T-cell (primary cell): ENCODE data around the gene ZNHIT2. TPM values are rescaled to one million over a fixed set of nuclear protein-coding genes. Genes with fewer than 3 reads are reported as not detected.

Experiments used
- ATAC-seq, 4 experiments: fragments of 200-7000 bp in 3 of 4; fragments of 150-1000 bp in 1 of 4; cut with Tn5 transposase; replicated peaks in 1 of 4; 1 replicate in 3 of 4; 2 replicates in 1 of 4; pipeline ENCODE4 v1.10.0; 2021; ENCODE audit warnings: moderate library complexity in 3 of 4, mild to moderate bottlenecking in 2 of 4, moderate number of reproducible peaks in 1 of 4
- CTCF ChIA-PET, 2 donors: fragments of 300-600 bp; sonication (Branson Sonifier 250); formaldehyde crosslinking; loops; one replicate each; lab custom pipeline; 2022; ENCODE audit warnings: antibody characterized with exemption in 2 of 2; lab: Charles Lee
- POLR2A ChIA-PET, 2 donors: fragments of 300-600 bp; sonication (Branson Sonifier 250); formaldehyde crosslinking; loops; one replicate each; lab custom pipeline; 2022; ENCODE audit warnings: antibody characterized with exemption in 2 of 2; lab: Charles Lee
- DNase-seq, 35 experiments: peaks; one replicate each; pipeline versions ENCODE4 v3.0.0 to v3.0.0-alpha.2; 2013 to 2023
- H3K27ac ChIP-seq: one replicate; pipeline ENCODE4 v1.5.1; 2013; ENCODE audit warnings: low read length
- H3K27me3 ChIP-seq, 2 experiments: replicated peaks in 1 of 2; 1 replicate in 1 of 2; 2 replicates in 1 of 2; pipeline versions ENCODE4 v1.6.1 to v1.7.0; 2013; ENCODE audit warnings: low read length in 1 of 2, mixed read lengths in 1 of 2; ENCODE audit not compliant: control insufficient read depth in 2 of 2, insufficient read depth in 2 of 2; ENCODE audit errors: extremely low read depth in 1 of 2
- H3K36me3 ChIP-seq, 2 donors: 1 replicate in 1 of 2; 2 replicates in 1 of 2; pipeline versions ENCODE4 v1.6.1 to v1.7.0; 2013; ENCODE audit warnings: low read length in 1 of 2; ENCODE audit not compliant: control insufficient read depth in 2 of 2, insufficient read depth in 1 of 2; ENCODE audit errors: extremely low read depth in 1 of 2
- H3K4me1 ChIP-seq, 2 experiments: 1 replicate in 1 of 2; 2 replicates in 1 of 2; pipeline versions ENCODE4 v1.6.1 to v1.7.0; 2013; ENCODE audit warnings: low read length in 2 of 2, mixed read lengths in 1 of 2; ENCODE audit not compliant: insufficient read depth in 2 of 2, control insufficient read depth in 1 of 2; ENCODE audit errors: extremely low read depth in 1 of 2
- H3K4me3 ChIP-seq, 2 donors: 1 replicate in 1 of 2; 2 replicates in 1 of 2; pipeline versions ENCODE4 v1.5.1 to v1.7.0; 2013; ENCODE audit warnings: mild to moderate bottlenecking in 2 of 2, low read length in 1 of 2, moderate library complexity in 1 of 2; ENCODE audit not compliant: control insufficient read depth in 1 of 2; ENCODE audit errors: extremely low read depth in 1 of 2
- H3K9me3 ChIP-seq: 2 replicates; pipeline ENCODE4 v1.7.0; 2013
- H3K27ac Mint-ChIP-seq, 2 donors: one replicate each; pipeline ENCODE4 v1.8.0; 2020 to 2021; ENCODE audit warnings: mild to moderate bottlenecking in 2 of 2, mixed read lengths in 2 of 2
- H3K27me3 Mint-ChIP-seq, 2 donors: one replicate each; pipeline ENCODE4 v1.8.0; 2021 to 2022; ENCODE audit warnings: mixed read lengths in 2 of 2
- H3K36me3 Mint-ChIP-seq: one replicate; pipeline ENCODE4 v1.8.0; 2021; ENCODE audit warnings: mixed read lengths
- H3K4me1 Mint-ChIP-seq, 3 donors: one replicate each; pipeline ENCODE4 v1.8.0; 2020 to 2022; ENCODE audit warnings: mixed read lengths in 3 of 3, mild to moderate bottlenecking in 1 of 3
- H3K4me3 Mint-ChIP-seq, 3 donors: one replicate each; pipeline ENCODE4 v1.8.0; 2020 to 2022; ENCODE audit warnings: mild to moderate bottlenecking in 3 of 3, mixed read lengths in 3 of 3, moderate library complexity in 3 of 3
- H3K9me3 Mint-ChIP-seq, 3 donors: one replicate each; pipeline ENCODE4 v1.8.0; 2020 to 2022; ENCODE audit warnings: mixed read lengths in 3 of 3
- WGBS: methylation state at CpG from one replicate; pipeline ENCODE4 v1.1.5; 2013; ENCODE audit warnings: missing lambda C conversion rate; ENCODE audit not compliant: insufficient coverage; 5-methylcytosine and 5-hydroxymethylcytosine counted together
- total RNA-seq, 35 experiments: library from RNA in 6 of 35; stranded (reverse) in 6 of 35; fragments of 120-200 nt in 1 of 35; gene quantifications; one replicate each; pipeline versions ENCODE4 v1.2.1 to v1.2.4 and lab custom pipeline; 2013 to 2026

The ZNHIT2 gene
- total RNA-seq, 5 donors from 2014 or later (not counting 1 experiment from before 2014, with no cell fraction given), result 7.0 to 20.4 (median 18.1) TPM

DNA sequence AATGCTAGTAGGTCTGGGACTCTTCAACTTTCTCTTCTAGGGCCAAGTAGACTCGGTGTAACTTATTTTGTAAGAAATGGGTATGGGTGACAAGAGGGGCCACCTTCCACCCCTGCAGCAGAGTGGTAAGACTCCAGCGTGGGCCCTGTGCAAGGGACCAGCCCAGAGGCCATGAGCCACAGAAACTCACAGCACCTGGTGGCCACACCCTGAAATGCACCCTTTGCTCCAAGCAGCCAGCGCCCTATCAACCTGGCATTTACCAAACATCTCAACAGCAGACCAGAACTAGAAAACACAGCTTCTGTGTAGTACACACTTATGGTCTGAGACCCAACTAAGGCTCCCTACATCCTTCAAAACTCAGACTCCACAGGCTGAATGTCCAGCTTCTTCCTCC, 39.4 kb downstream of the ZNHIT2 start:
- ChIA-PET POLR2A (no interaction called here), CTCF (no interaction called here)
- DNase-seq (peak; percentile 35 to 85 (median 67)), ATAC-seq (peak; percentile 91 to 99 (median 98))
- Histone ChIP-seq H3K36me3 (no peaks in the 10 kb centered on the region), H3K4me1 (peaks cover 1 to 11% of the 10 kb centered on the region in 2 experiments), H3K27ac (peak overlapping the region; percentile 52), H3K27me3 (no peaks in the 10 kb centered on the region), H3K4me3 (no peak overlapping the region), H3K9me3 (no peaks in the 10 kb centered on the region)
- WGBS, result 80% methylated on average over 1 of the region's 3 CpGs
- H3K27me3 Mint-ChIP-seq, result no peaks in the 10 kb centered on the region
- no peaks in the 10 kb centered on the region for H3K9me3 Mint-ChIP-seq
- H3K36me3 Mint-ChIP-seq, result no peaks in the 10 kb centered on the region
- no peak overlapping the region for H3K4me3 Mint-ChIP-seq
- peaks cover 6 to 16% (median 14%) of the 10 kb centered on the region in 3 donors for H3K4me1 Mint-ChIP-seq
- peak overlapping the region; percentile 71 to 81 for H3K27ac Mint-ChIP-seq

DNA sequence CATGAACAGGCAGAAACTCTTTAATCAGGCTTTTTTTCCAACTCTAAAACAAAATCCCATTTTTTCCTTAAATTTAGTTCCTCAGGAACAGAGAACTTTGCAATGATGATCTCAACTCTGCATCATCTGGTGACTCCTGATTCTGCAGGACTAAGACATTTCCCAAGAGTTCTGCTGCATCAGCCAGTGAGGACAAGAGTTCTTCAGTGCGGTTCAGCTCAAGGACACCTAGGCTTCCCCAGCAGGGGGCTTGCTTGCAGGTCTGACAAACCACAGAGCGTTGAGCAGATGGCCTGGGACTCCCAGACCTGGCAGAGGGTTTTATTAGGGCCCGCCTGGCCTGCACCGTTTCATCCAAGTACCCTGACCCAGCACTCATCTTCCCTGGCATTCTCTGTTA, 40.0 kb downstream of the ZNHIT2 start:
- DNase-seq (no peak), ATAC-seq (no peak)
- peaks cover 6 to 10% (median 10%) of the 10 kb centered on the region in 3 donors for H3K4me1 Mint-ChIP-seq
- no peak overlapping the region for H3K27ac Mint-ChIP-seq
- H3K36me3 Mint-ChIP-seq, result no peaks in the 10 kb centered on the region
- H3K9me3 Mint-ChIP-seq, result no peaks in the 10 kb centered on the region
- Histone ChIP-seq H3K4me1 (peaks cover 0 to 9% of the 10 kb centered on the region in 2 experiments), H3K4me3 (no peak overlapping the region), H3K36me3 (no peaks in the 10 kb centered on the region), H3K27ac (no peak overlapping the region), H3K9me3 (no peaks in the 10 kb centered on the region), H3K27me3 (no peaks in the 10 kb centered on the region)
- no peaks in the 10 kb centered on the region for H3K27me3 Mint-ChIP-seq
- CTCF ChIA-PET, result no interaction called here
- POLR2A ChIA-PET, result no interaction called here
- 88% methylated on average over 3 of the region's 4 CpGs for WGBS
- H3K4me3 Mint-ChIP-seq, result no peak overlapping the region

DNA sequence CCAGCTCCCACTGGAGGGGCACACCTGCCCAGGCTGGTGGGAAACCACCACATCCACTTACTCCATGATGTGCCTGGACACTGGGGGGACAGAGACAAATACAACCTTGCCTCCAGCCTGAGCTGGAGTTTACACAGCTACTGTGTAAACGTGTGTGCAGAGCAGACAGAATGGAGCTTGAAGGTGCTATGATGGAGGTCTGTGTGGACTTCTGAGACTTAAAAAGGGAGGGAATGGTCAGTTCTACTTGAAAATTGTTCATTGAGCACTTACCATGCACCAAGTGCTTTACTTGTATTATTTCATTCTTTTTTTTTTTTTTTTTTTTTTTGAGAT, 44.9 kb downstream of the ZNHIT2 start:
- no peaks in the 10 kb centered on the region for H3K9me3 ChIP-seq
- POLR2A ChIA-PET, result no interaction called here
- Mint-ChIP-seq H3K9me3 (no peaks in the 10 kb centered on the region), H3K4me3 (no peak overlapping the region), H3K4me1 (no peaks in the 10 kb centered on the region), H3K27me3 (no peaks in the 10 kb centered on the region), H3K36me3 (no peaks in the 10 kb centered on the region), H3K27ac (no peak overlapping the region)
- H3K36me3 ChIP-seq, result no peaks in the 10 kb centered on the region
- ATAC-seq (no peak), DNase-seq (no peak)
- H3K27me3 ChIP-seq, result no peaks in the 10 kb centered on the region
- no peak overlapping the region for H3K27ac ChIP-seq
- WGBS, result 80% methylated on average over 1 of the region's 1 CpG
- no peak overlapping the region for H3K4me3 ChIP-seq
- CTCF ChIA-PET, result interaction anchor here in 1 of 2 donors (0.7 kb wide), 1 partner anchor 52 kb away, joined by 4 read pairs; no protein-coding TSS in a partner anchor
- no peaks in the 10 kb centered on the region for H3K4me1 ChIP-seq

DNA sequence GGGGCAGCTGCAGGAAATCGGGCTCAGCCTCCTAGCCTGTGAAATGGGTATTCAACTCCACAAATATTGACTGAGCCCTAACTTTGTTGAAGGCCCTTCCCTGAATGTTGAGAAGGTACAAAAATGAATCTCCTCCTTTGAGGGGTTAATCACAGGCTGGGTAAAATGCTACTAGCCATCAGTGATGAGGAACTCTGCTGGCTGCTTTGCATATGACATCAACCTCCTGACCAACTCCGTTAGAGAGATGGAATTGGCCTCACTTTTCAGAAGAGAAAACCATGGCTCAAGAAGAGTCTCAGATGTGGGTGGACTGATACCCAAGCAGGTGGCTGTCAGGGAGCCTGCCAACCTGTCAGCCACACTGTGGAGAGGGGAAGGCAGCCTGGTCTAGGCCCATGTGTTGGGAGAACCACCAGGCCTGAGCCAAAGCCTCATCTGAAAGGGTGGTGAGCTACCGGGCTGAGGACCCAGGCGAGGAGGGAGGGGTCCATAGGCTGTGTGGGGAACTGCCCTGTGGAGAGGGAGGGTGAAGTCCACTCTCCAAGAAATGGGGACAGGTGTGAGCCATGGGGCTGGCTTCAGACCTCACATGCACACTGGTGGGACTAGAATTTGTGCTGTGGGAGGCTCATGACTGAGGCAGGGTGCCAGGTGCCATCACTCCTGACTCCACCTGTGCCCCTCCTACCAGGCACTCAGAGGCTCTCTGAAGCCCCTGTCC, 45.4 kb downstream of the ZNHIT2 start:
- no peaks in the 10 kb centered on the region for H3K9me3 ChIP-seq
- H3K4me3 ChIP-seq, result no peak overlapping the region
- ATAC-seq, result no peak
- ChIA-PET POLR2A (no interaction called here), CTCF (interaction anchor here in 1 of 2 donors (0.7 kb wide), 1 partner anchor 52 kb away, joined by 4 read pairs; no protein-coding TSS in a partner anchor)
- H3K4me3 Mint-ChIP-seq, result no peak overlapping the region
- no peaks in the 10 kb centered on the region for H3K4me1 ChIP-seq
- H3K27me3 ChIP-seq, result no peaks in the 10 kb centered on the region
- no peaks in the 10 kb centered on the region for H3K36me3 ChIP-seq
- no peak overlapping the region for H3K27ac Mint-ChIP-seq
- WGBS, result 77% methylated on average over 2 of the region's 4 CpGs
- no peak for DNase-seq
- no peaks in the 10 kb centered on the region for H3K27me3 Mint-ChIP-seq
- no peak overlapping the region for H3K27ac ChIP-seq
- no peaks in the 10 kb centered on the region for H3K9me3 Mint-ChIP-seq
- H3K4me1 Mint-ChIP-seq, result no peaks in the 10 kb centered on the region
- H3K36me3 Mint-ChIP-seq, result no peaks in the 10 kb centered on the region

DNA sequence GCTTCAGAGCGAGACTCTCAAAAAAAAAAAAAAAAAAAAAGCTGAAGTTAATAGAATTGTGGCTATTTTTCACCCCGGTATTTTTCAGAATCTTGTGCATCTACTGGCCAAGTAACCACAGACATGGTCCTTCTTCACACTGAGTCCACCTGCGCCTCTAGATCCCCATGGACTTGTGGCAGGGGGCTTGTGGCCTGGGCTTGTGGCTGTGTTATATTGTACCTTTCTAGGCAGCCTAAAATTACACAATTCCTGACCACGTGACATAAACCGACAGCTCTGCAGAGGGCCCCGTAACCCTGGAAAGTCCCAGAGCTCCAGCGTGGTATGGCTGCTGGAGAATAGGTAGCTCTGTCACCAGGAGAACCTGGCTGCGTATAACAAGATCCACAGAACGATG, 48.3 kb downstream of the ZNHIT2 start:
- ATAC-seq (no peak), DNase-seq (no peak)
- Mint-ChIP-seq H3K36me3 (no peaks in the 10 kb centered on the region), H3K4me1 (no peaks in the 10 kb centered on the region), H3K27me3 (no peaks in the 10 kb centered on the region), H3K4me3 (no peak overlapping the region), H3K9me3 (no peaks in the 10 kb centered on the region), H3K27ac (no peak overlapping the region)
- CTCF ChIA-PET, result interaction anchor here in 1 of 2 donors (0.6 kb wide), 1 partner anchor 459 kb away, joined by 3 read pairs; no protein-coding TSS in a partner anchor
- WGBS, result 41% methylated on average over 4 of the region's 9 CpGs
- POLR2A ChIA-PET, result interaction anchor here in 1 of 2 donors (0.6 kb wide), 1 partner anchor 105 kb away, joined by 5 read pairs; no protein-coding TSS in a partner anchor
- H3K4me3 ChIP-seq, result no peak overlapping the region
- H3K27ac ChIP-seq, result no peak overlapping the region
- H3K36me3 ChIP-seq, result no peaks in the 10 kb centered on the region
- H3K4me1 ChIP-seq, result no peaks in the 10 kb centered on the region
- no peaks in the 10 kb centered on the region for H3K9me3 ChIP-seq
- peaks cover 0 to 5% of the 10 kb centered on the region in 2 experiments for H3K27me3 ChIP-seq

DNA sequence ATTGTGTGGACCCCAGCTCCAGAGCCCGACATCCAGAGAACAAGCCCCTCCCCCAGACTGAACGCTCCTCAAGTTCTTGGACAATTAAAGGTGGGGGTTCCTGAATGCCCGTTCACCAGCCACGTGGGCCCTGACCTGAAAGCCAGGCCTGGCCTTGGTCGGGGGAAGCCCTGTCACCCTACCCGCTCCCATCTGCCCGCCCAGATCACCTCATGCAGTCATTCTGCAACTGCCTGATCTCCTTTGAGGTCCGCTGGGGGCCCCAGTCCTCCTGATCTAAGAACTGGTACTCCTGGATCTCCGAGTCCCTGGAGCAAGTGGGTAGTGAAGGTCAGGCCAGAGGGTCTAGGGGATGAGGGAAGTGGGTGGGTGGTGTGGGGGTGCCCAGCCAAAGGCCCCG, 50.1 kb downstream of the ZNHIT2 start:
- H3K27ac Mint-ChIP-seq, result no peak overlapping the region
- H3K4me3 Mint-ChIP-seq, result no peak overlapping the region
- ATAC-seq (no peak), DNase-seq (no peak)
- no peaks in the 10 kb centered on the region for H3K9me3 Mint-ChIP-seq
- CTCF ChIA-PET, result no interaction called here
- Histone ChIP-seq H3K27ac (no peak overlapping the region), H3K27me3 (peaks cover 0 to 10% of the 10 kb centered on the region in 2 experiments), H3K4me1 (no peaks in the 10 kb centered on the region), H3K36me3 (no peaks in the 10 kb centered on the region), H3K4me3 (no peak overlapping the region), H3K9me3 (no peaks in the 10 kb centered on the region)
- POLR2A ChIA-PET, result no interaction called here
- no peaks in the 10 kb centered on the region for H3K36me3 Mint-ChIP-seq
- no peaks in the 10 kb centered on the region for H3K4me1 Mint-ChIP-seq
- whole genome bisulfite sequencing, result 84% methylated on average over 8 of the region's 10 CpGs
- H3K27me3 Mint-ChIP-seq, result no peaks in the 10 kb centered on the region
